Regular cardiac myocyte (primary cell): ENCODE data around the gene RAPSN. TPM values are rescaled to one million over a fixed set of nuclear protein-coding genes. Genes with fewer than 3 reads are reported as not detected.

Experiments
- total RNA-seq: library from RNA; depleted of rRNA; stranded (reverse); fragments of >200 nt; gene quantifications from 2 replicates; pipeline ENCODE4 v1.2.3, GENCODE V29; 2014

Gene RAPSN
- under 0.01 and 0.19 TPM in 2 replicates for total RNA-seq

DNA sequence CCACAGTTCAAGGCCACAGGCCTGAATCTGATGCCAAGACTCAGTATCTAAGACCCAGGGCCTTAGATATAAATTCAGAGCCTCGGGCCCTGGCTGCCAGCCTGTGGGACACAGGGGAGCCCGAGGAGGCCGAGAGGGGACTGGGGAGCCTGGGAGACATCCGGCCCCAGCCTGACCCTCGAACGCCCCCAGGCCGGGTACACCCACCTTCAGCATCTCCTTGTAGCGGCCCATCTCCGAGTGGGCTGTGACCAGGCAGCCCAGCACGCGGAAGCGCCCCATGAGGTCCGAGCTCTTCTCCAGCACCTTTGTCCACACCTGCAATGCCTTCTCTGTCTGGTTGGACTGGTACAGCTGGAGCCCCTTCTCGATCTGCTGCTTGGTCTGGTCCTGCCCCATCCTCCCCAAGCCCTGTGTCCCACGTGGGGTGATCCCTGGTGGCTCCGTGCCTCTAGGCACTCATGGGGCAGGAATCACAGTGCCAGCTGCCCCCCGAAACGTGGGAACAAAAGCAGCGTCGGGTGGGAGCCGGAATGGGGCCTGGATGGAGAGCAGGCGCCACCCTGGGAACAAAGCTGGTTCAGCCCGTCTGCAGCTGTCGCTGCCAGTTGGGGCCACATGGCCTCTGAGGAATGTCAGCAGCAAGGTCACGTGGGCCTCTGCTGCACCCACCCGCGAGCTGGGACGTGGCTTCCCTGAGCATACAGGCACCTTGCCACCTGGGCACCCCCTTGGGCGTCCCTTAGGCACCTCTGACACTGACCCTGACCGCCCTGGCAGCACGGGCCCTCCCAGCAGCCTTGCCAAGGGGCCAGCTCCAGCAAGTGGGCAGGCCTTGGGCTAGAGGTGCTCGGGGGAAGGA, at the start of gene RAPSN:
RAPSN (minus strand) TSS at position 571 of the 862 bp plus-strand sequence; CDS start at position 399, 172 bp downstream.

GRCh38 chr11:47426062-47426956, 22.6 kb downstream of the RAPSN start, which contains the start of gene PSMC3:
Gene PSMC3, minus strand, starts transcription at chr11:47426439. Its CDS starts 160 bp downstream, at chr11:47426279.

DNA sequence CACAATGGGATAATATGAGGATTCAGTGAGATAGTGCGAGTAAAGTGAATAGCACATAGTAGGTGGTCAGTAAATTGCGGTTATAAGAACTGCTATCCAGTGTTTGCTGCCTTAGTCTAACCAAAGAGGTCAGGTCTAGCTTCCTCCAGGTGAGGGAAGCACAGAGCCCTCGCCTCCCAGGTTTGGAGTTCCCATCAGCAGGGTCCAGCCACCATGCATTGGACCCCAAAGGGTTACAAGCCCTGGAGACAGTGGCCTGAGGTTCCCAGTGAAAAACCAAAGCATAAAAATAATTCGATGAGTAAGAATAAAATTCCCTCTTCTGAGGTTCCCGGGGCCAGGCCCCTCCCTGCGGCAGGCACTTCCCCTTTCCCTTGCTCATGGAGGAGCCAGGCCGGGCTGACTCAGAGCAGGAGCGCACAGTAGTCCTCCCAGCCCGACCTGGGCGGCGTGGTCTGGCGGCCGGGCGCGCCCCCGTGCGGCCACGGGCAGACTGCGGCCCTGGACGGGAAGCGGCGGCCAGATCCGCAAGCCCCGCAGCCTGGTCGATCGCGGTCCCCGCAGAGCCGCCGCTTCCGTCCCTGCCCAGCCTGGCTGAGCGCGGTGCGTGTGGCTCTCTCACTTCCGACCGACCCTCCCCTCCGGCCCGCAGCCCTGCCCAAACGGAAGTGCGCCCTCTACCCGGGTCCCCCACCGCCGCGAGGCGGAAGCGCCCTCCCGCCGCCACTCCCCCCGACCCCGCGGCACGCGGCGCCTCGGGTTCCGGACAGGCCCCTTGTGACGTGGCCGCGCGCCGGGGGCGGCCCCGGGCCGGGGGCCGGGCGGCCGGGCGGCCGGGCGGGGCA, 41.0 kb downstream of the RAPSN start, which contains the start of gene SLC39A13:
SLC39A13 (plus strand) TSS at position 845 of the 845 bp plus-strand sequence. CDS start 1,505 bp downstream, outside the sequence.

Other genes starting within 250 kb of the RAPSN start
- 28.2 and 43.7 TPM in 2 replicates for gene DDB2, start 234.2 kb downstream of the RAPSN start, total RNA-seq
- gene ACP2, start 200.3 kb downstream of the RAPSN start, total RNA-seq: 24.2 and 25.3 TPM in 2 replicates
- 13.2 and 19.6 TPM in 2 replicates for gene NR1H3, start 191.1 kb downstream of the RAPSN start, total RNA-seq
- gene MADD, start 179.0 kb downstream of the RAPSN start, total RNA-seq: 10.1 and 15.7 TPM in 2 replicates
- not detected in 2 replicates for gene MYBPC3, start 96.4 kb downstream of the RAPSN start, total RNA-seq
- gene SPI1, start 70.6 kb downstream of the RAPSN start, total RNA-seq: not detected in 2 replicates
- 65.6 and 84.8 TPM in 2 replicates for gene SLC39A13, start 40.5 kb downstream of the RAPSN start, total RNA-seq
- 98.1 and 287 TPM in 2 replicates for gene PSMC3, start 22.7 kb downstream of the RAPSN start, total RNA-seq
- gene CELF1, start 104.0 kb upstream of the RAPSN start, total RNA-seq: 47.6 and 107 TPM in 2 replicates
- 78.8 and 90.8 TPM in 2 replicates for gene PTPMT1, start 116.5 kb upstream of the RAPSN start, total RNA-seq
- 23.7 and 24.2 TPM in 2 replicates for gene KBTBD4, start 129.8 kb upstream of the RAPSN start, total RNA-seq
- gene NDUFS3, start 129.9 kb upstream of the RAPSN start, total RNA-seq: 54.1 and 112 TPM in 2 replicates
- gene FAM180B, start 137.5 kb upstream of the RAPSN start, total RNA-seq: not detected in 2 replicates
- under 0.01 TPM in 1 of 2 replicates, not detected in the other for gene C1QTNF4, start 145.3 kb upstream of the RAPSN start, total RNA-seq
- gene MTCH2, start 193.4 kb upstream of the RAPSN start, total RNA-seq: 71.9 and 116 TPM in 2 replicates